Right atrium auricular region (tissue), 2 donors: ENCODE results near the gene NUP62. TPM values are rescaled to one million over a fixed set of nuclear protein-coding genes. Genes with fewer than 3 reads are reported as not detected.

ENCODE experiments used
- DNase-seq: peaks from one replicate; pipeline ENCODE4 v3.0.0-alpha.2; 2019; ENCODE audit warnings: low spot score
- H3K27ac ChIP-seq, 2 donors: fragments of 200-600 bp; sonication (generic); 1 replicate in 1 of 2; 2 replicates in 1 of 2; pipeline ENCODE4 v1.5.1; 2016 to 2019
- H3K27me3 ChIP-seq, 2 donors: fragments of 200-600 bp; sonication (generic); one replicate each; pipeline versions ENCODE4 v1.5.1 to v1.6.0; 2017 to 2019
- H3K36me3 ChIP-seq: fragments of 200-600 bp; sonication (generic); one replicate; pipeline ENCODE4 v1.5.1; 2016
- H3K4me1 ChIP-seq, 2 donors: fragments of 200-600 bp; sonication (generic); one replicate each; pipeline versions ENCODE4 v1.5.1 to v1.6.0; 2017 to 2019
- H3K4me3 ChIP-seq, 2 donors: fragments of 200-600 bp; sonication (generic); 1 replicate in 1 of 2; 2 replicates in 1 of 2; pipeline ENCODE4 v1.5.1; 2017 to 2019; ENCODE audit warnings: mild to moderate bottlenecking in 1 of 2, moderate library complexity in 1 of 2
- H3K9me3 ChIP-seq, 2 donors: fragments of 200-600 bp; sonication (generic); one replicate each; pipeline ENCODE4 v1.5.1; 2019
- CTCF ChIP-seq, 2 donors: fragments of 200-600 bp; sonication (generic); IDR thresholded peaks; one replicate each; pipeline ENCODE4 v1.5.1; 2019; ENCODE audit warnings: antibody characterized with exemption in 2 of 2
- total RNA-seq, 2 donors: library from RNA; depleted of rRNA; stranded (reverse); fragments of >200 nt; gene quantifications; one replicate each; pipeline ENCODE4 v1.1.0, GENCODE V29; 2016

Gene NUP62
- total RNA-seq, 2 donors from 2014 or later: 23.5 to 32.6 TPM

GRCh38 chr19:49906879-49907564 is 22.3 kb downstream of the NUP62 start:
- Histone ChIP-seq H3K4me3 (no peak overlapping the region), H3K27ac (no peak overlapping the region), H3K4me1 (peaks cover 0 to 8% of the 10 kb centered on the region in 2 donors), H3K27me3 (no peaks in the 10 kb centered on the region), H3K36me3 (peaks cover 15% of the 10 kb centered on the region), H3K9me3 (no peaks in the 10 kb centered on the region)
- DNase-seq: no peak
- TF ChIP-seq CTCF (IDR thresholded peaks at IDR 0.05): no peak

GRCh38 chr19:49904136-49904535 is 25.2 kb downstream of the NUP62 start:
- H3K4me3 ChIP-seq: no peak overlapping the region
- no peak for DNase-seq
- no peak for TF ChIP-seq CTCF (IDR thresholded peaks at IDR 0.05)
- peaks cover 15% of the 10 kb centered on the region for H3K36me3 ChIP-seq
- H3K27ac ChIP-seq: no peak overlapping the region
- no peaks in the 10 kb centered on the region for H3K27me3 ChIP-seq
- H3K4me1 ChIP-seq: no peaks in the 10 kb centered on the region
- H3K9me3 ChIP-seq: no peaks in the 10 kb centered on the region

DNA sequence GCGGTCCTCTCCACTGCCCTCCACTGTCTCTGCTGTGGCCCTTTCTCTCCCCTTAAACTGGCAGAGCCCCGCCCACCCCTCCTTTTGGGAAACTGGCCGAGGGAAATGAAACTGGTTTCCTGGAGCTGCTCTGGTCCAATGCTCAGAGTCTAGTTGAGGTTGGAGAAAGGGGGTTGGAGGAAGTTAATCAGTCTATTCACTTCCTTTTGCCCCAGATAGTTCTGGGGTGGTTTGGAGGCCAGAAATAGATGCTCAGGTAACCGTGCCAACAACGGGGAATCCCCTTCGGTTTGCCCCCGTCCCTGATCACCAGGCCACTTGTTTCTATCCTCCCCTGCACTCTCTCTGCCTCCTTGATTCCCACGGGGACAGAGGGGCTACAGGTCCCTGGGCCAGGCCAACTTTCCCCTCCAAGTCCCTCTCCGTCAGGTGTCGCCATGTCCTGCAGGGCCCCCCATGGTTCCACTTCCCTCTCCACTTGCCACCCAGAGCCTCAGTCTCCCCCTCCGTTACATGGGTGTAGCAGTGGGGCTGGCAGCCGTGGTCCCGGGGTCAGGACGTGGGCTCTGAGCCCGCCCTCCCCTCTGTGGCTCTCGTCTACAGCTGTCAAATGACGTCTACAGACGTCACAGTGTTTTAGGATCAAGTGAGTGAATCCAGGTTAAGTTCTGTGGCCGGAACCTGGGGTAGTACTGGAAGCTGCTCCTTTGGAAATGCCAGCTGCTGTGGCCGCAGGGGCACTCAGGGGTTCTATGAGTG is 32.3 kb downstream of the NUP62 start, which contains the start of gene IL4I1:
Gene IL4I1 (minus strand): TSS at position 25 of the 759 bp plus-strand sequence. CDS start 727 bp downstream, outside the sequence.
- TF ChIP-seq CTCF (IDR thresholded peaks at IDR 0.05): no peak
- Histone ChIP-seq H3K36me3 (no peaks in the 10 kb centered on the region), H3K4me3 (no peak within 1 kb of the TSS), H3K9me3 (no peaks in the 10 kb centered on the region), H3K4me1 (peaks cover 0 to 11% of the 10 kb centered on the region in 2 donors), H3K27ac (peak within 1 kb of the TSS; percentile 29 to 35), H3K27me3 (no peaks in the 10 kb centered on the region)
- DNase-seq: no peak

- no peak for TF ChIP-seq CTCF (IDR thresholded peaks at IDR 0.05)
- Histone ChIP-seq H3K36me3 (no peaks in the 10 kb centered on the region), H3K4me1 (peaks cover 0 to 14% of the 10 kb centered on the region in 2 donors), H3K4me3 (no peak overlapping the region), H3K27ac (no peak overlapping the region), H3K27me3 (no peaks in the 10 kb centered on the region), H3K9me3 (no peaks in the 10 kb centered on the region)
- DNase-seq: no peak
These were observed 33.6 kb downstream of the NUP62 start for GRCh38 chr19:49895566-49896297.

- H3K36me3 ChIP-seq: no peaks in the 10 kb centered on the region
- no peak for DNase-seq
- no peak overlapping the region for H3K4me3 ChIP-seq
- H3K27me3 ChIP-seq: no peaks in the 10 kb centered on the region
- peaks cover 0 to 21% of the 10 kb centered on the region in 2 donors for H3K4me1 ChIP-seq
- H3K9me3 ChIP-seq: no peaks in the 10 kb centered on the region
- H3K27ac ChIP-seq: no peak overlapping the region
- no peak for TF ChIP-seq CTCF (IDR thresholded peaks at IDR 0.05)
These were observed 34.3 kb downstream of the NUP62 start for GRCh38 chr19:49894879-49895565.
